Measurements from ENCODE around the gene ATXN1. TPM values are rescaled to one million over a fixed set of nuclear protein-coding genes. Genes with fewer than 3 reads are reported as not detected.

ATXN1 gene
- total and polyA plus RNA-seq, 2 of the 8 experiments (the other 6 are each of a cell fraction or from before 2014, with no cell fraction given), result 1.6 to 4.0 TPM

- ChIA-PET CTCF (ENCODE audit: partially characterized antibody) (interaction anchor here (1.5 kb wide), 1 partner anchor 9 kb away, joined by 5 read pairs; no protein-coding TSS in a partner anchor), POLR2A (ENCODE audit: partially characterized antibody) (no interaction called here)
- Histone ChIP-seq H2AK5ac (ENCODE audit: low read depth, low read length) (no peak overlapping the region), H3K18ac (ENCODE audit: extremely low read depth, low read length) (no peak overlapping the region), H3K79me2 (ENCODE audit: control insufficient read depth in 1 of 2, insufficient read depth in 2 of 2, low read length in 2 of 2) (no peaks in the 10 kb centered on the region), H3K14ac (ENCODE audit: insufficient read length) (no peak overlapping the region), H3K4me1 (replicated peaks in 1 of 4; ENCODE audit: control insufficient read depth in 3 of 4, insufficient read depth in 4 of 4, low read length in 3 of 4) (no peaks in the 10 kb centered on the region; a peak in 1 of 7 replicates), H3K4me2 (ENCODE audit: insufficient read depth in 1 of 2, low read depth in 2 of 2, low read length in 2 of 2) (no peak overlapping the region), H3K4me3 (ENCODE audit: extremely low read depth in 1 of 4, insufficient read depth in 2 of 4, low read depth in 3 of 4, low read length in 4 of 4) (no peak overlapping the region), H3K23ac (ENCODE audit: insufficient read length) (no peak overlapping the region), H3K36me3 (ENCODE audit: control insufficient read depth in 2 of 4, insufficient read depth in 4 of 4, low read length in 3 of 4) (no peaks in the 10 kb centered on the region), H4K5ac (ENCODE audit: insufficient read length, low read depth, low read length) (no peak overlapping the region), H2BK5ac (ENCODE audit: low read depth, low read length) (no peak overlapping the region), H3K4ac (replicated peaks; ENCODE audit: insufficient read length, low read depth, low read length) (no peak overlapping the region), H2BK120ac (replicated peaks; ENCODE audit: low read depth, low read length) (no peak overlapping the region), H3K56ac (replicated peaks; ENCODE audit: insufficient read length, low read depth, low read length) (no peak overlapping the region), H4K20me1 (replicated peaks in 1 of 2; ENCODE audit: control insufficient read depth in 1 of 2, insufficient read depth in 2 of 2, low read length in 2 of 2) (no peaks in the 10 kb centered on the region), H3K79me1 (ENCODE audit: low read depth, low read length) (no peaks in the 10 kb centered on the region), H3K27me3 (replicated peaks in 1 of 4; ENCODE audit: control insufficient read depth in 3 of 4, extremely low read depth in 1 of 4, insufficient read depth in 3 of 4, low read length in 3 of 4) (no peaks in the 10 kb centered on the region), H2BK12ac (ENCODE audit: low read depth, low read length) (no peak overlapping the region), H4K91ac (replicated peaks; ENCODE audit: insufficient read length, low read length) (no peak overlapping the region), H3K9ac (replicated peaks in 1 of 4; ENCODE audit: extremely low read depth in 1 of 4, low read depth in 3 of 4, low read length in 3 of 4) (no peak overlapping the region), H3K27ac (ENCODE audit: low read depth, low read length) (no peak overlapping the region), H4K8ac (ENCODE audit: extremely low read depth, insufficient read depth, low read length) (no peak overlapping the region), H3K23me2 (ENCODE audit: low read depth, low read length) (no peaks in the 10 kb centered on the region), H2BK20ac (ENCODE audit: low read length) (no peak overlapping the region), H3K9me3 (ENCODE audit: insufficient read depth in 2 of 2, low read depth in 1 of 2, low read length in 1 of 2) (no peaks in the 10 kb centered on the region), H2BK15ac (ENCODE audit: low read length) (no peak overlapping the region), H2AFZ (ENCODE audit: low read length) (no peak overlapping the region)
- TF ChIP-seq RAD21 (IDR thresholded peaks at IDR 0.05 in 1 of 2, conservative IDR thresholded peaks at IDR 0.05 in 1 of 2; ENCODE audit: low read depth in 2 of 2, low read length in 2 of 2) (peak in 1 of 2 experiments; percentile 22; a peak in 1 of 4 replicates), CTBP2 (IDR thresholded peaks at IDR 0.05; ENCODE audit: borderline replicate concordance, insufficient read depth, insufficient read length, low read length) (no peak)
- 79% methylated on average over 5 of the region's 5 CpGs; no CpG with 5 or more reads in 1 of the 2 experiments for WGBS, 2 experiments (ENCODE audit: extremely low coverage in 1 of 2, insufficient coverage in 1 of 2, insufficient read length in 1 of 2, insufficient replicate concordance in 2 of 2, low coverage in 1 of 2, low lambda C conversion rate in 2 of 2, missing lambda C conversion rate in 1 of 2)
- DNase-seq (ENCODE audit: low read depth in 1 of 2, low spot score in 2 of 2) (no peak), FAIRE-seq (no peak)
Observed at GRCh38 chr6:16380220-16380809, 380.9 kb downstream of the ATXN1 start.
